Neural crest cell (in vitro differentiated cells): ENCODE results near the gene FLRT1. TPM values are rescaled to one million over a fixed set of nuclear protein-coding genes. Genes with fewer than 3 reads are reported as not detected.

Experiments
- DNase-seq: peaks from one replicate; pipeline ENCODE4 v3.0.0; 2021; ENCODE audit warnings: low read depth, mixed read lengths, low spot score
- H3K27ac Mint-ChIP-seq: one replicate; pipeline ENCODE4 v1.8.0; 2021; ENCODE audit warnings: mild to moderate bottlenecking, mixed read lengths; ENCODE audit not compliant: unreplicated experiment
- H3K27me3 Mint-ChIP-seq: 2 replicates; pipeline ENCODE4 v1.8.0; 2021; ENCODE audit warnings: low read depth, mild to moderate bottlenecking, mixed read lengths
- H3K36me3 Mint-ChIP-seq: 2 replicates; pipeline ENCODE4 v1.8.0; 2021; ENCODE audit warnings: low read depth, mild to moderate bottlenecking, mixed read lengths
- H3K4me1 Mint-ChIP-seq: 2 replicates; pipeline ENCODE4 v1.8.0; 2021; ENCODE audit warnings: mixed read lengths
- H3K4me3 Mint-ChIP-seq: one replicate; pipeline ENCODE4 v1.8.0; 2021; ENCODE audit warnings: mild to moderate bottlenecking, mixed read lengths
- H3K9me3 Mint-ChIP-seq: 2 replicates; pipeline ENCODE4 v1.8.0; 2021; ENCODE audit warnings: mixed read lengths
- CTCF ChIP-seq: fragments of 200-600 bp; sonication (generic); conservative IDR thresholded peaks from 2 replicates; pipeline ENCODE4 v1.5.0; 2021; ENCODE audit warnings: antibody characterized with exemption, mild to moderate bottlenecking
- total RNA-seq: library from RNA; stranded (reverse); gene quantifications from 2 replicates; pipeline ENCODE4 v1.2.1, GENCODE V29; 2021

The FLRT1 gene
- total RNA-seq, 1 donor from 2014 or later: 3.0 TPM

GRCh38 chr11:64060861-64061444, 25.2 kb downstream of the FLRT1 start:
- H3K4me3 Mint-ChIP-seq: peak overlapping the region; percentile 71
- H3K4me1 Mint-ChIP-seq: peaks cover 26% of the 10 kb centered on the region
- H3K9me3 Mint-ChIP-seq: no peaks in the 10 kb centered on the region
- H3K27me3 Mint-ChIP-seq: peaks cover 15% of the 10 kb centered on the region
- TF ChIP-seq CTCF: no peak
- no peak overlapping the region for H3K27ac Mint-ChIP-seq
- peak; percentile 58 for DNase-seq
- no peaks in the 10 kb centered on the region for H3K36me3 Mint-ChIP-seq

GRCh38 chr11:64062185-64063039, 26.7 kb downstream of the FLRT1 start:
- no peak overlapping the region for H3K4me3 Mint-ChIP-seq
- no peaks in the 10 kb centered on the region for H3K9me3 Mint-ChIP-seq
- no peak overlapping the region for H3K27ac Mint-ChIP-seq
- peaks cover 29% of the 10 kb centered on the region for H3K4me1 Mint-ChIP-seq
- no peak for DNase-seq
- no peak for TF ChIP-seq CTCF
- peaks cover 15% of the 10 kb centered on the region for H3K27me3 Mint-ChIP-seq
- H3K36me3 Mint-ChIP-seq: no peaks in the 10 kb centered on the region

- DNase-seq: no peak
- Mint-ChIP-seq H3K27me3 (peaks cover 15% of the 10 kb centered on the region), H3K36me3 (no peaks in the 10 kb centered on the region), H3K4me1 (peaks cover 38% of the 10 kb centered on the region), H3K27ac (no peak overlapping the region), H3K9me3 (no peaks in the 10 kb centered on the region), H3K4me3 (no peak overlapping the region)
- no peak for TF ChIP-seq CTCF
These were observed 28.0 kb downstream of the FLRT1 start for GRCh38 chr11:64063777-64064176.

- H3K4me3 Mint-ChIP-seq: no peak overlapping the region
- peaks cover 38% of the 10 kb centered on the region for H3K4me1 Mint-ChIP-seq
- no peaks in the 10 kb centered on the region for H3K36me3 Mint-ChIP-seq
- no peak for TF ChIP-seq CTCF
- peaks cover 15% of the 10 kb centered on the region for H3K27me3 Mint-ChIP-seq
- DNase-seq: no peak
- H3K27ac Mint-ChIP-seq: no peak overlapping the region
- H3K9me3 Mint-ChIP-seq: no peaks in the 10 kb centered on the region
These were observed 28.8 kb downstream of the FLRT1 start for GRCh38 chr11:64064374-64065140.

GRCh38 chr11:64065141-64065465, 29.4 kb downstream of the FLRT1 start:
- H3K4me3 Mint-ChIP-seq: no peak overlapping the region
- TF ChIP-seq CTCF: no peak
- no peaks in the 10 kb centered on the region for H3K36me3 Mint-ChIP-seq
- H3K27ac Mint-ChIP-seq: no peak overlapping the region
- H3K27me3 Mint-ChIP-seq: peaks cover 15% of the 10 kb centered on the region
- peaks cover 42% of the 10 kb centered on the region for H3K4me1 Mint-ChIP-seq
- no peaks in the 10 kb centered on the region for H3K9me3 Mint-ChIP-seq
- no peak for DNase-seq
